ENCODE results near the gene NFXL1. TPM values are rescaled to one million over a fixed set of nuclear protein-coding genes. Genes with fewer than 3 reads are reported as not detected.

NFXL1 gene
- total RNA-seq, 2 experiments from 2014 or later, result 10.9 to 12.0 TPM

GRCh38 chr4:47882228-47882627 is 32.2 kb downstream of the NFXL1 start:
- H3K9me3 Mint-ChIP-seq, result no peaks in the 10 kb centered on the region
- no peak for DNase-seq
- H3K4me3 Mint-ChIP-seq, result no peak overlapping the region
- no peaks in the 10 kb centered on the region for H3K27me3 Mint-ChIP-seq
- peaks cover 46% of the 10 kb centered on the region for H3K36me3 Mint-ChIP-seq
- no peak overlapping the region for H3K27ac Mint-ChIP-seq
- POLR2A ChIA-PET, result no interaction called here
- no peaks in the 10 kb centered on the region for H3K4me1 Mint-ChIP-seq (ENCODE audit: low read depth)
- intact Hi-C loops (cut with micrococcal nuclease), result no loop called here
- CTCF ChIA-PET, result interaction anchor here (0.5 kb wide), 1 partner anchor 227 kb away, joined by 4 read pairs; no protein-coding TSS in a partner anchor

- POLR2A ChIA-PET, result no interaction called here
- H3K27ac Mint-ChIP-seq, result no peak overlapping the region
- H3K4me3 Mint-ChIP-seq, result no peak overlapping the region
- no peaks in the 10 kb centered on the region for H3K27me3 Mint-ChIP-seq
- CTCF ChIA-PET, result no interaction called here
- H3K9me3 Mint-ChIP-seq, result no peaks in the 10 kb centered on the region
- no peak for DNase-seq
- peaks cover 50% of the 10 kb centered on the region for H3K36me3 Mint-ChIP-seq
- intact Hi-C loops (cut with micrococcal nuclease), result no loop called here
- H3K4me1 Mint-ChIP-seq (ENCODE audit: low read depth), result peaks cover 5% of the 10 kb centered on the region
Observed at GRCh38 chr4:47879458-47879857, 34.9 kb downstream of the NFXL1 start.

- H3K4me3 Mint-ChIP-seq, result no peak overlapping the region
- intact Hi-C loops (cut with micrococcal nuclease), result no loop called here
- H3K9me3 Mint-ChIP-seq, result no peaks in the 10 kb centered on the region
- no peak overlapping the region for H3K27ac Mint-ChIP-seq
- POLR2A ChIA-PET, result no interaction called here
- H3K4me1 Mint-ChIP-seq (ENCODE audit: low read depth), result peaks cover 20% of the 10 kb centered on the region
- CTCF ChIA-PET, result interaction anchor here (0.9 kb wide), 1 partner anchor 9 kb away, joined by 3 read pairs; no protein-coding TSS in a partner anchor
- no peak for DNase-seq
- H3K27me3 Mint-ChIP-seq, result no peaks in the 10 kb centered on the region
- H3K36me3 Mint-ChIP-seq, result peaks cover 52% of the 10 kb centered on the region
Observed at GRCh38 chr4:47876784-47877546, 37.4 kb downstream of the NFXL1 start.

GRCh38 chr4:47876310-47876709 is 38.1 kb downstream of the NFXL1 start:
- H3K36me3 Mint-ChIP-seq, result peaks cover 53% of the 10 kb centered on the region
- CTCF ChIA-PET, result no interaction called here
- no peak overlapping the region for H3K27ac Mint-ChIP-seq
- H3K4me1 Mint-ChIP-seq (ENCODE audit: low read depth), result peaks cover 20% of the 10 kb centered on the region
- POLR2A ChIA-PET, result no interaction called here
- H3K9me3 Mint-ChIP-seq, result no peaks in the 10 kb centered on the region
- intact Hi-C loops (cut with micrococcal nuclease), result no loop called here
- H3K4me3 Mint-ChIP-seq, result no peak overlapping the region
- H3K27me3 Mint-ChIP-seq, result no peaks in the 10 kb centered on the region
- no peak for DNase-seq

- Mint-ChIP-seq H3K36me3 (peaks cover 59% of the 10 kb centered on the region), H3K9me3 (no peaks in the 10 kb centered on the region), H3K4me3 (no peak overlapping the region), H3K27ac (peak overlapping the region; percentile 61), H3K4me1 (ENCODE audit: low read depth) (peaks cover 20% of the 10 kb centered on the region), H3K27me3 (no peaks in the 10 kb centered on the region)
- no peak for DNase-seq
- intact Hi-C loops (cut with micrococcal nuclease), result loop anchor here (1.0 to 2.0 kb wide), 3 partner anchors 19 to 41 kb away; partner anchors contain the start of gene NFXL1
- CTCF ChIA-PET, result interaction anchor here (1.5 to 1.9 kb wide), 3 partner anchors 34 to 188 kb away, joined by 6 to 8 read pairs (median 7); no protein-coding TSS in a partner anchor
- POLR2A ChIA-PET, result interaction anchor here (1.6 kb wide), 1 partner anchor 35 kb away, joined by 9 read pairs; no protein-coding TSS in a partner anchor
Observed at GRCh38 chr4:47873877-47874541, 40.4 kb downstream of the NFXL1 start.

- no peak overlapping the region for H3K27ac Mint-ChIP-seq
- no peaks in the 10 kb centered on the region for H3K4me1 Mint-ChIP-seq (ENCODE audit: low read depth)
- ChIA-PET CTCF (no interaction called here), POLR2A (no interaction called here)
- intact Hi-C loops (cut with micrococcal nuclease), result no loop called here
- no peaks in the 10 kb centered on the region for H3K9me3 Mint-ChIP-seq
- no peaks in the 10 kb centered on the region for H3K27me3 Mint-ChIP-seq
- H3K4me3 Mint-ChIP-seq, result no peak overlapping the region
- H3K36me3 Mint-ChIP-seq, result peaks cover 9% of the 10 kb centered on the region
- DNase-seq, result no peak
Observed at GRCh38 chr4:47863486-47863885, 50.9 kb downstream of the NFXL1 start.

- no peak for DNase-seq
- no peaks in the 10 kb centered on the region for H3K9me3 Mint-ChIP-seq
- ChIA-PET POLR2A (no interaction called here), CTCF (no interaction called here)
- H3K4me3 Mint-ChIP-seq, result no peak overlapping the region
- no peaks in the 10 kb centered on the region for H3K4me1 Mint-ChIP-seq (ENCODE audit: low read depth)
- peaks cover 5% of the 10 kb centered on the region for H3K36me3 Mint-ChIP-seq
- intact Hi-C loops (cut with micrococcal nuclease), result no loop called here
- no peak overlapping the region for H3K27ac Mint-ChIP-seq
- no peaks in the 10 kb centered on the region for H3K27me3 Mint-ChIP-seq
Observed at GRCh38 chr4:47862297-47862696, 52.1 kb downstream of the NFXL1 start.

- ChIA-PET CTCF (no interaction called here), POLR2A (no interaction called here)
- DNase-seq, result no peak
- intact Hi-C loops (cut with micrococcal nuclease), result no loop called here
- H3K27ac Mint-ChIP-seq, result no peak overlapping the region
- H3K9me3 Mint-ChIP-seq, result no peaks in the 10 kb centered on the region
- H3K36me3 Mint-ChIP-seq, result peaks cover 4% of the 10 kb centered on the region
- H3K4me3 Mint-ChIP-seq, result no peak overlapping the region
- H3K4me1 Mint-ChIP-seq (ENCODE audit: low read depth), result no peaks in the 10 kb centered on the region
- no peaks in the 10 kb centered on the region for H3K27me3 Mint-ChIP-seq
Observed at GRCh38 chr4:47860305-47860704, 54.1 kb downstream of the NFXL1 start.

- Mint-ChIP-seq H3K27me3 (no peaks in the 10 kb centered on the region), H3K4me1 (ENCODE audit: low read depth) (no peaks in the 10 kb centered on the region), H3K27ac (no peak overlapping the region), H3K9me3 (no peaks in the 10 kb centered on the region), H3K36me3 (peaks cover 6% of the 10 kb centered on the region), H3K4me3 (no peak overlapping the region)
- intact Hi-C loops (cut with micrococcal nuclease), result no loop called here
- CTCF ChIA-PET, result no interaction called here
- DNase-seq, result no peak
- POLR2A ChIA-PET, result no interaction called here
Observed at GRCh38 chr4:47858006-47858405, 56.4 kb downstream of the NFXL1 start.

- POLR2A ChIA-PET, result interaction anchor here (0.6 kb wide), 1 partner anchor 91 kb away, joined by 5 read pairs; no protein-coding TSS in a partner anchor
- DNase-seq, result no peak
- Mint-ChIP-seq H3K27ac (no peak overlapping the region), H3K4me3 (no peak overlapping the region), H3K9me3 (no peaks in the 10 kb centered on the region), H3K36me3 (peaks cover 8% of the 10 kb centered on the region), H3K27me3 (no peaks in the 10 kb centered on the region), H3K4me1 (ENCODE audit: low read depth) (no peaks in the 10 kb centered on the region)
- CTCF ChIA-PET, result interaction anchor here (1.3 kb wide), 1 partner anchor 77 kb away, joined by 3 read pairs; no protein-coding TSS in a partner anchor
- intact Hi-C loops (cut with micrococcal nuclease), result no loop called here
Observed at GRCh38 chr4:47856713-47857112, 57.7 kb downstream of the NFXL1 start.

GRCh38 chr4:47855350-47855749 is 59.0 kb downstream of the NFXL1 start:
- CTCF ChIA-PET, result interaction anchor here (1.5 kb wide), 1 partner anchor 13 kb away, joined by 3 read pairs; no protein-coding TSS in a partner anchor
- Mint-ChIP-seq H3K36me3 (peaks cover 12% of the 10 kb centered on the region), H3K27me3 (no peaks in the 10 kb centered on the region), H3K4me1 (ENCODE audit: low read depth) (no peaks in the 10 kb centered on the region), H3K9me3 (no peaks in the 10 kb centered on the region), H3K27ac (no peak overlapping the region), H3K4me3 (no peak overlapping the region)
- intact Hi-C loops (cut with micrococcal nuclease), result no loop called here
- DNase-seq, result no peak
- POLR2A ChIA-PET, result no interaction called here

- H3K36me3 Mint-ChIP-seq, result peaks cover 23% of the 10 kb centered on the region
- DNase-seq, result no peak
- no peaks in the 10 kb centered on the region for H3K4me1 Mint-ChIP-seq (ENCODE audit: low read depth)
- POLR2A ChIA-PET, result no interaction called here
- H3K27ac Mint-ChIP-seq, result no peak overlapping the region
- CTCF ChIA-PET, result interaction anchor here (0.9 to 2.3 kb wide), 3 partner anchors 15 to 164 kb away, joined by 3 to 6 read pairs (median 3); no protein-coding TSS in a partner anchor
- intact Hi-C loops (cut with micrococcal nuclease), result no loop called here
- H3K4me3 Mint-ChIP-seq, result no peak overlapping the region
- H3K9me3 Mint-ChIP-seq, result no peaks in the 10 kb centered on the region
- H3K27me3 Mint-ChIP-seq, result no peaks in the 10 kb centered on the region
Observed at GRCh38 chr4:47852136-47852535, 62.2 kb downstream of the NFXL1 start.

Measured in activated CD4-positive, alpha-beta memory T cell treated with anti-CD3 and anti-CD28 coated beads for 36 hours (primary cell).